K562 (cell line): ENCODE measurements around the gene CXCL1. TPM values are rescaled to one million over a fixed set of nuclear protein-coding genes. Genes with fewer than 3 reads are reported as not detected.

Experiments used
- ADNP ChIP-seq: fragments of 200-800 bp; sonication (Bioruptor generic); IDR thresholded peaks from 2 replicates; pipeline ENCODE4 v1.6.1; 2016; ENCODE audit warnings: missing genetic modification characterization, missing compliant biosample characterization
- CHCHD3 ChIP-seq: fragments of 250-450 bp; sonication (Bioruptor Pico); IDR thresholded peaks from 2 replicates; pipeline ENCODE4 v2.1.2; 2022; ENCODE audit warnings: mild to moderate bottlenecking
- E4F1 ChIP-seq: fragments of 250-450 bp; sonication (Bioruptor Pico); IDR thresholded peaks from 2 replicates; pipeline ENCODE4 v1.5.0; 2021; ENCODE audit warnings: mild to moderate bottlenecking, borderline replicate concordance
- GTF2B ChIP-seq: IDR thresholded peaks from 2 replicates; pipeline ENCODE4 v1.6.1; 2011; ENCODE audit not compliant: insufficient read length; ENCODE audit errors: extremely low read depth
- KAT8 ChIP-seq: fragments of 450-650 bp; IDR thresholded peaks from 2 replicates; pipeline ENCODE4 v1.6.1; 2016; ENCODE audit warnings: low read depth, mild to moderate bottlenecking
- SMAD2 ChIP-seq: fragments of 150-350 bp; IDR thresholded peaks from 2 replicates; pipeline ENCODE4 v1.6.1; 2014; ENCODE audit warnings: low read depth, mild to moderate bottlenecking, low read length
- YY1 ChIP-seq, 3 experiments: IDR thresholded peaks; 2 replicates each; pipeline ENCODE4 v1.6.1; 2011; ENCODE audit warnings: low read length in 2 of 3, mild to moderate bottlenecking in 2 of 3, moderate library complexity in 2 of 3, borderline replicate concordance in 1 of 3, control low read depth in 1 of 3, low read depth in 1 of 3; ENCODE audit not compliant: insufficient read depth in 3 of 3, insufficient replicate concordance in 2 of 3, control insufficient read depth in 1 of 3, insufficient read length in 1 of 3; ENCODE audit errors: extremely low read depth in 1 of 3
- ZNF551 ChIP-seq: fragments of 250-450 bp; sonication (Bioruptor Pico); IDR thresholded peaks from 2 replicates; pipeline ENCODE4 v1.5.0; 2021; ENCODE audit warnings: mild to moderate bottlenecking, moderate library complexity
- polyA plus RNA-seq, 8 experiments: library from polyadenylated mRNA; depleted of rRNA in 4 of 8; stranded (reverse) in 5 of 8; unstranded in 3 of 8; fragments of >200 nt; fragmentation: Nextera tagmentation in 2 of 8; fragmentation: Illumina TruSeq in 1 of 8; extraction: Ambion mirVana in 2 of 8; extraction: Trizol in 1 of 8; gene quantifications; 2 replicates each; pipeline versions ENCODE4 v1.2.1 to v1.2.3, GENCODE V29; 2011 to 2014; ENCODE audit warnings: inconsistent platforms in 1 of 8, missing spikeins in 1 of 8
- total RNA-seq, 7 experiments: library from RNA; depleted of rRNA in 6 of 7; stranded (reverse); fragments of >200 nt in 6 of 7; fragmentation: Illumina TruSeq in 2 of 7; extraction: Trizol in 2 of 7; gene quantifications; 2 replicates each; pipeline versions ENCODE4 v1.2.1 to v1.2.3, GENCODE V29; 2011 to 2021; ENCODE audit warnings: low replicate concordance in 1 of 7

Gene CXCL1
- total and polyA plus RNA-seq, 9 of the 15 experiments (the other 6 are each of a cell fraction or from before 2014, with no cell fraction given) = 0.07 to 2.2 (median 0.32) TPM; not detected in 3

DNA sequence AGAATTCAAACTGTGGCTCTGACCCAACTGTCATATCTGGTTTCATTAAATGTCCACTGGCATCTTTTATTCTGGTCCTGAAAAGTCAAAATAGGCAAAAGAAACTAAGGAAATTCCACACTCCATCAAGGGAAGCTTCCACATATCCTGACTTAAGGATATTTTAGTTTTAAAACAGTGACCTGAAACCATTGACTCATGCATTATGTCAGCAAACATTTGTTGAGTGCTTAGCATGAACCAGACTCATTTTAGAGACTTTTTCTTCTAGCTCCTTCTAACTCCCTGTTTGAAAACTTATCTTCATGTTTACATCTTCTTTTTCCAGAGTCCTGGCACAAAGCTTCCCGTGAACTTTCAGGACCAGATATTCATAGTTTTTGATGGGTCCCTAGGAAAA, 6.9 kb upstream of the CXCL1 start (continued):
- TF ChIP-seq GTF2B (no peak), CHCHD3 (CRISPR knock-in tag) (no peak), YY1 (IDR thresholded peaks at IDR 0.05; ENCODE audit: borderline replicate concordance in 1 of 3, control insufficient read depth in 1 of 3, extremely low read depth in 1 of 3, insufficient read depth in 3 of 3, insufficient read length in 1 of 3, insufficient replicate concordance in 2 of 3, low read depth in 1 of 3, low read length in 2 of 3) (no peak), E4F1 (CRISPR knock-in tag) (no peak), SMAD2 (no peak), ZNF551 (CRISPR knock-in tag) (no peak), ADNP (no peak), KAT8 (no peak)
